ENCODE results near the gene HEPACAM2.

The HEPACAM2 gene

GRCh38 chr7:93147363-93147762 lies 78.9 kb downstream of the HEPACAM2 start:
- no peak for DNase-seq (ENCODE audit: low spot score)

- DNase-seq (ENCODE audit: low spot score), result no peak
These were observed 79.7 kb downstream of the HEPACAM2 start for GRCh38 chr7:93146472-93147141.

- DNase-seq (ENCODE audit: low spot score), result peak; percentile 12
These were observed 80.2 kb downstream of the HEPACAM2 start for GRCh38 chr7:93146036-93146435.

- DNase-seq (ENCODE audit: low spot score), result no peak
These were observed 80.9 kb downstream of the HEPACAM2 start for GRCh38 chr7:93145354-93145753.

- DNase-seq (ENCODE audit: low spot score), result no peak
These were observed 84.1 kb downstream of the HEPACAM2 start for GRCh38 chr7:93142127-93142526.

GRCh38 chr7:93140582-93141191 lies 85.6 kb downstream of the HEPACAM2 start:
- DNase-seq (ENCODE audit: low spot score), result no peak

GRCh38 chr7:93138576-93138975 lies 87.7 kb downstream of the HEPACAM2 start:
- no peak for DNase-seq (ENCODE audit: low spot score)

Measured in iPS-NIHi11 (cell line).